Right atrium auricular region (tissue), 2 donors: ENCODE data around the gene PHAX. TPM values are rescaled to one million over a fixed set of nuclear protein-coding genes. Genes with fewer than 3 reads are reported as not detected.

Experiments
- DNase-seq: peaks from one replicate; pipeline ENCODE4 v3.0.0-alpha.2; 2019; ENCODE audit warnings: low spot score
- H3K27ac ChIP-seq, 2 donors: fragments of 200-600 bp; sonication (generic); 1 replicate in 1 of 2; 2 replicates in 1 of 2; pipeline ENCODE4 v1.5.1; 2016 to 2019
- H3K27me3 ChIP-seq, 2 donors: fragments of 200-600 bp; sonication (generic); one replicate each; pipeline versions ENCODE4 v1.5.1 to v1.6.0; 2017 to 2019
- H3K36me3 ChIP-seq: fragments of 200-600 bp; sonication (generic); one replicate; pipeline ENCODE4 v1.5.1; 2016
- H3K4me1 ChIP-seq, 2 donors: fragments of 200-600 bp; sonication (generic); one replicate each; pipeline versions ENCODE4 v1.5.1 to v1.6.0; 2017 to 2019
- H3K4me3 ChIP-seq, 2 donors: fragments of 200-600 bp; sonication (generic); 1 replicate in 1 of 2; 2 replicates in 1 of 2; pipeline ENCODE4 v1.5.1; 2017 to 2019; ENCODE audit warnings: mild to moderate bottlenecking in 1 of 2, moderate library complexity in 1 of 2
- H3K9me3 ChIP-seq, 2 donors: fragments of 200-600 bp; sonication (generic); one replicate each; pipeline ENCODE4 v1.5.1; 2019
- total RNA-seq, 2 donors: library from RNA; depleted of rRNA; stranded (reverse); fragments of >200 nt; gene quantifications; one replicate each; pipeline ENCODE4 v1.1.0, GENCODE V29; 2016
- TF ChIP-seq, protein P1 (sequence below), 2 donors: fragments of 200-600 bp; sonication (generic); IDR thresholded peaks; one replicate each; pipeline ENCODE4 v1.5.1; 2019; ENCODE audit warnings: antibody characterized with exemption in 2 of 2

Gene PHAX
- total RNA-seq, 2 donors from 2014 or later = 24.4 to 30.1 TPM

DNA sequence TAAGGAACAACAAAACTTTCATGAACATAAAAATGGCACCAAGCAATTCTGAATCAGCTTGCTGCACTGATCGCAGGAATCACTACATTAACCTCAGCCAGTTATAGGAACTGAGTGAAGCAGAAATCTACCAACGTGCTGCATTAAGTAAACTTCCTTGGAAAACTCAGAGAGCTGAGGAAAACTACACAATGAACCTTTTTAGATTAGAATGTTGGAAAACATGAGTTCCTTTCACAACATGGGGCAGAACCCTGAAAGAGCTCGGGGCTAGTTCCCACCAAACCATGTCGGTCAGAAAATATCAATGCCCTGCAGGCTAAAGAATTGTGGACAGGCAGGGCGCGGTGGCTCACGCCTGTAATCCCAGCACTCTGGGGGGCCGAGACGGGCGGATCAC is 25.1 kb upstream of the PHAX start:
- DNase-seq = no peak
- H3K27ac ChIP-seq = no peak overlapping the region
- TF ChIP-seq, protein P1, sequence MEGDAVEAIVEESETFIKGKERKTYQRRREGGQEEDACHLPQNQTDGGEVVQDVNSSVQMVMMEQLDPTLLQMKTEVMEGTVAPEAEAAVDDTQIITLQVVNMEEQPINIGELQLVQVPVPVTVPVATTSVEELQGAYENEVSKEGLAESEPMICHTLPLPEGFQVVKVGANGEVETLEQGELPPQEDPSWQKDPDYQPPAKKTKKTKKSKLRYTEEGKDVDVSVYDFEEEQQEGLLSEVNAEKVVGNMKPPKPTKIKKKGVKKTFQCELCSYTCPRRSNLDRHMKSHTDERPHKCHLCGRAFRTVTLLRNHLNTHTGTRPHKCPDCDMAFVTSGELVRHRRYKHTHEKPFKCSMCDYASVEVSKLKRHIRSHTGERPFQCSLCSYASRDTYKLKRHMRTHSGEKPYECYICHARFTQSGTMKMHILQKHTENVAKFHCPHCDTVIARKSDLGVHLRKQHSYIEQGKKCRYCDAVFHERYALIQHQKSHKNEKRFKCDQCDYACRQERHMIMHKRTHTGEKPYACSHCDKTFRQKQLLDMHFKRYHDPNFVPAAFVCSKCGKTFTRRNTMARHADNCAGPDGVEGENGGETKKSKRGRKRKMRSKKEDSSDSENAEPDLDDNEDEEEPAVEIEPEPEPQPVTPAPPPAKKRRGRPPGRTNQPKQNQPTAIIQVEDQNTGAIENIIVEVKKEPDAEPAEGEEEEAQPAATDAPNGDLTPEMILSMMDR (IDR thresholded peaks at IDR 0.05) = no peak
- H3K9me3 ChIP-seq = no peaks in the 10 kb centered on the region
- no peak overlapping the region for H3K4me3 ChIP-seq
- peaks cover 18% of the 10 kb centered on the region for H3K36me3 ChIP-seq
- H3K27me3 ChIP-seq = no peaks in the 10 kb centered on the region
- H3K4me1 ChIP-seq = no peaks in the 10 kb centered on the region

DNA sequence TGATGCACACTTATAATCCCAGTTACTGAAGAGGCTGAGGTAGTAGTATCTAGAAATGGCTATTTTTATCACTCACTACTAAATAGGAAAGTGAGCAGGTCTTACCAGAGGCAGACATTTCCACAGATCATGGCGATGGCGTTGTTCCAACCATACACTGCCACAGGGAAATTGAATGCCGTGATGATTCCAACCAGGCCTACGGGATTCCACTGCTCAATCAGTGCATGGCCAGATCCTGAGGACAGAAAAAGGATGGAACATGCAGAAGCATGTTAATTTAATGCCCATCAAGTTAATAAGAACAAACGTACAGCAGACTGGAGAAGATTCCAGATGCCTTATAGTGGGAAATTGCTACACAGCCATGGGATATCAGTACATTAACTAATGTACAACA is 23.8 kb upstream of the PHAX start:
- Histone ChIP-seq H3K36me3 (peaks cover 30% of the 10 kb centered on the region), H3K27me3 (no peaks in the 10 kb centered on the region), H3K4me3 (no peak overlapping the region), H3K4me1 (no peaks in the 10 kb centered on the region), H3K27ac (no peak overlapping the region), H3K9me3 (no peaks in the 10 kb centered on the region)
- DNase-seq = no peak
- TF ChIP-seq, protein P1 (IDR thresholded peaks at IDR 0.05) = no peak

DNA sequence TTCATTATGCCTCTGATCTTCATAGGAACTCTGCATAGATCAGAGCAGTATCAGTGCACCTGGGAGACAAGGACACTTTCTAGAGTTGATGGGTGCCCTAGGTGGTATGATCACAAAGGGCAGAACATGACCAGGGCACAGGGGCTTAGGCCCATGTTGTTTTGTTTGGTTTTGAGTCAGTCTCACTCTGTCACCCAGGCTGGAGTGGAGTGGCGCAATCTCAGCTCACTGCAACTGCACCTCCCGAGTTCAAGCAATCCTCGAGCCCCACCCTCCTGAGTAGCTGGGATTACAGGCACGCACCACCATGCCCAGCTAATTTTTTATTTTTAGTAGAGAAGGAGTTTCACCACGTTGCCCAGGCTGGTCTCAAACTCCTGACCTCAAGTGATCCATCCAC is 23.3 kb upstream of the PHAX start:
- TF ChIP-seq, protein P1 (IDR thresholded peaks at IDR 0.05) = no peak
- no peaks in the 10 kb centered on the region for H3K27me3 ChIP-seq
- no peak overlapping the region for H3K27ac ChIP-seq
- H3K36me3 ChIP-seq = peaks cover 30% of the 10 kb centered on the region
- H3K4me1 ChIP-seq = no peaks in the 10 kb centered on the region
- no peak for DNase-seq
- no peak overlapping the region for H3K4me3 ChIP-seq
- H3K9me3 ChIP-seq = no peaks in the 10 kb centered on the region

DNA sequence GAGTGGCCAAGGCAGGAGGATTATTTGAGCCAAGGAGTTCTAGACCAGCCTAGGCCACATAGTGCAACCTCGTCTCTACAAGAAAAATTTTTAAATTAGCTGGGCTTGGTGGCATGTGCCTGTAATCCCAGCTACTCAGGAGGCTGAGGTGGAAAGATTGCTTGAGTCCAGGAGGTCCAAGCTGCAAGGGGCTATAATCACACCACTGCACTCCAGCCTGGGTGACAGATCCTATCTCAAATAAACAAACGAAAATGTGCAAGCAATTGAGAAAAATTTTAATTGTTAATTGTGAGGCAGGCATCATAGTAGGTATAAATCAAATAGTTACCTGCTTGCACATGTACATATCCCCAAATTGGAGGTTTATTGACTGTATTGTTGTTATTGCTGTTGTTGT is 21.0 kb upstream of the PHAX start:
- Histone ChIP-seq H3K27me3 (no peaks in the 10 kb centered on the region), H3K36me3 (peaks cover 40% of the 10 kb centered on the region), H3K27ac (no peak overlapping the region), H3K9me3 (no peaks in the 10 kb centered on the region), H3K4me1 (no peaks in the 10 kb centered on the region), H3K4me3 (no peak overlapping the region)
- TF ChIP-seq, protein P1 (IDR thresholded peaks at IDR 0.05) = no peak
- DNase-seq = no peak

DNA sequence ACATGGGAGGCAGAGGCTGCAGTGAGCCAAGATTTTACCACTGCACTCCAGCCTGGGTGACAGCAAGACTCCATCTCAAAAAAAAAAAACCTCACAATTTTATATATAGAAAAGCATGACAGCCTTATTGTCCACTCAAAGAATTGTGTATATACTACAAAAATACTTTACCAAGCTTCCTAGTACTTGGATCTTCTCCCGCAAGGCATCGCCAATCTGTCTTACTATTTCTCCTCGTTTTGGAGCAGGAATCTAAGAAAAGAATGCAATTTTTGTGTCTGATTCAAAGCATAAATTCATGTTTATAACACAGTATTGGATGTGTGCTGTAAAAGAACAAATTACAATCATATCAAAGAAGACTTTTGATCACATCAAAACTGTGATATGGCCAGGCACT is 17.0 kb upstream of the PHAX start:
- Histone ChIP-seq H3K27me3 (no peaks in the 10 kb centered on the region), H3K36me3 (peaks cover 43% of the 10 kb centered on the region), H3K27ac (no peak overlapping the region), H3K4me3 (no peak overlapping the region), H3K4me1 (no peaks in the 10 kb centered on the region), H3K9me3 (no peaks in the 10 kb centered on the region)
- DNase-seq = no peak
- TF ChIP-seq, protein P1 (IDR thresholded peaks at IDR 0.05) = no peak

DNA sequence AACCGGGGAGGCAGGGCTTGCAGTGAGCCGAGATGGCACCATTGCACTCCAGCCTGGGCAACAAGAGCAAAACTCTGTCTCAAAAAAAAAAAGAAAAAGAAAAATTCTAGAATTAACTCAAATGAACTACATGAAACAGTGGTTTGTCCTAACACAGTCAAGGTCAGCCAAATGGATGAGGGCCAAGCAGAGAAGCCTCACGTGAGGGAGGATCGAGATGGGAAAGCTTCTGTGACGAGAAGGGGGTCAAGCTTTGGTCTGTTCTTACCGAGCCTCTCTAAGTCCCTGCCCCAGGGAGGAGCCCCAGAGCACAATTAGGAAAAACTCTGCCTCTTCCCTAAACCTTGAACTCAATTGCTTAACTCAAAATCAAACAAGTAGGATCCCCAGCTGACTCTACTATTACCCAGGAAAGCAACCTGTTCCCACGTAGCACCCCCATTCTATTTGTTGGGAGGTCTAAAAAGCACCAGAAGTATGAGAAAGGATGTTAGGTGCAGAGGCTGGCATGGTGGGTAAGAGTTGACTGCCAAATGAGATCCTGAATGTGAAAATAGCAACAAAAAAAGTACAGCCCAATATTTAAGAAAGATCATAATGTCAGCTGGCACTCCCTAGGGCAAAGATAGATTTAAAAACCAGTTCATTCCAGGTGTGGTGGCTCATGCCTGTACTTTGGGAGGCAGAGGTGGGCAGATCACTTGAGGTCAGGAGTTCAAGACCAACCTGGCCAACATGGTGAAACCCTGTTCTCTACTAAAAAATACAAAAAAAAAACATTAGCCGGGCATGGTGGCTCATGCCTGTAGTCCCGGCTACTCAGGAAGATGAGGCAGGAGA is 13.0 kb upstream of the PHAX start:
- Histone ChIP-seq H3K36me3 (peaks cover 23% of the 10 kb centered on the region), H3K4me3 (no peak overlapping the region), H3K4me1 (no peaks in the 10 kb centered on the region), H3K27me3 (no peaks in the 10 kb centered on the region), H3K9me3 (no peaks in the 10 kb centered on the region), H3K27ac (no peak overlapping the region)
- TF ChIP-seq, protein P1 (IDR thresholded peaks at IDR 0.05) = no peak
- no peak for DNase-seq
